COLO668 (cell line): ENCODE data around the gene SHLD1.

Source experiments
- DNase-seq: peaks from one replicate; lab custom pipeline; 2025; ENCODE audit not compliant: unreplicated experiment; lab: John Stamatoyannopoulos, UW

Gene SHLD1

DNA sequence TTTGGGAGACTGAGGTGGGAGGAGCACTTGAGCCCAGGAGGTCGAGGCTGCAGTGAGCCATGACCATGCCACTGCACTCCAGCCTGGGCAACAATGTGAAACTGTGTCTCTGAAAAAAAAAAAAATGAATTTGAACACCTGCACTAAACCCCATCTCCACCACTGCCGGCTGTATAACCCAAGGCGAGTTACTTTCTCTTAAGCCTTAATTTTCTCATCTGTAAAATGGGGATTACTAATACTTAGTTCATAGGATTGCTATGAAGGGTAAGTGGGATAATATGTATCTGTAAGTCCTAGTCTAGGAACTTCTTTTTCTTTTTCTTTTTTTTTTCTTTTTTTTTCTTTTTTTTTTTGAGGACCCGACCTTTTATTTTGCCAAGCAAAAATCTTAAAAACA lies 61.5 kb downstream of the SHLD1 start:
- no peak for DNase-seq

DNA sequence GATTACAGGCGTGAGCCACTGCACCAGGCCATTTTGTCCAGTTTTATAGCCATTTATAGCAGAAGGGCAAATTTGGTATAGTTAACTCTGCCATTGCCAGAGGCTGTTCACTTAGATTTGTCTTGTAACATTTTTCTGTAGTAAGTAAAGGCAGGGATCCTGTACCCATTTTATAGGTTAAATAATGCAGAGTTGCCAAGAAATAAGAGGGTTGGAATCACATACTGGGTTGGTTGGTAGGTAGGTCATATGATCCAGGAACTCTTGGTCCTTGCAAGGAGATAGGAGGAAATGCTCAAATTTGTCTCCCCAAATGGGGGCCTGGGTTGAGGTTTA lies 68.1 kb downstream of the SHLD1 start:
- no peak for DNase-seq

DNA sequence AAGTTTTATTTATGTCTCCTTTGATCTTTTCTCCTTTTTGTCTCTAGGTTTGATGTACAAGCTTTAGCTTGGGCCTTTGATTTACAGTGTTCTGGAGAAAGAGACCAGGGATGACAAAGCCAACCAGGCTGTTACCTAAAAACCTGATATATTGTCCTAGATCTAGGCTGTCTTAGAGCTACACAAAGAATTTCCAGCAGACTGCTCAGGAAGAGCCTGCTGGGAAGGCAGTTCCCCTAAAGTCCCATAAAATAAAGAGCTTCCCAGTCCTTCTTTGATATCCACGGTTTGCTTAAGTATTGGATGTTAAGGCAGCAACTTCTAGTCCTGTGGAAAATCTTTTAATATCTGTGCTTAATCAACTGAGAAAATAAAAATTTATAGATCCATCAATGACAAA lies 70.5 kb downstream of the SHLD1 start:
- DNase-seq, result no peak

DNA sequence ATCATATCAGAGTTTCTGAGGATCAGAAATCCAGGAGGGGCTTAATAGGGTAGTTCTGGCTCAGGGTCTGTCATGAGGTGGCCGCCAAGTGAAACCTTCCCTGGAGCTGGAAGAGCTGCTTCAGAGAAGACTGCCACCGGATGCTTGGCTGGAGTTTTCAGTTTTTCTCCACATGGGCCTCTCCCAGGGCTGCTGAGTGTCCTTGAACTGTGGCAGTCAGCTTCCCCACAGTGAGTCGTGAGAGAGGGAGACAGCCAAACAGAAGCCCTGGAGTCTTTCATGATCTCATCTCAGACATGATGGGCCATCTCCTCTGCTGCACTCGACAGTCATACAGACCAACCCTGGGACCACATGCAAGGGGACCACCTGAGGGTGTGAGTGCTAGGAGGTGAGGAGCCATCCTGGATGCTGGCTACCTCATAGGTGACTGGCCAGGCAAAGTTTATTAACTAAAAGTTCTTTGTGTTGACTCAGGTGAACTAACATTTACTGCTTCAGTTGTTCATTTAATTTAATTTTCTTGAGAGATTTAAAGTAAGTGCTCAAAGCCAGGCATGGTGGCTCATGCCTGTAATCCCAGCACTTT lies 71.5 kb downstream of the SHLD1 start:
- no peak for DNase-seq

DNA sequence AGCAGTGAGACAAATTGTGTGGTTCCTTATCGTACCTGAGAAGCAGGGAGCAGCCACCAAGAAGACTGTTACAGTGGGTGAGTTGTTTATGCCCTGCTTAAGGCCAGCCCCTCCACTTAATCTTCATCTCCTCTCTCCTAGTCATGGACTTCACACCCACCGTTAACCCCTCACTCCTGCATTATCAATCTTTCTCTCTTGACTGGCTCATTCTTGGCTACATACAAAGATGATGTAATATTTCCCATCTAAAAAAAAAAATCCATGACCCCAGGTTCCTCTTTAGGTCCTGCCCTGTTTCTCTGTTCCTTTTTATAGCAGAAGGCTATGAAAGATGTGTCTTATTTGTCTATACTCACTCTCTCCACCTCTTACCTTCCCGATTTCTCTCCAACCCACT lies 72.4 kb downstream of the SHLD1 start:
- no peak for DNase-seq

DNA sequence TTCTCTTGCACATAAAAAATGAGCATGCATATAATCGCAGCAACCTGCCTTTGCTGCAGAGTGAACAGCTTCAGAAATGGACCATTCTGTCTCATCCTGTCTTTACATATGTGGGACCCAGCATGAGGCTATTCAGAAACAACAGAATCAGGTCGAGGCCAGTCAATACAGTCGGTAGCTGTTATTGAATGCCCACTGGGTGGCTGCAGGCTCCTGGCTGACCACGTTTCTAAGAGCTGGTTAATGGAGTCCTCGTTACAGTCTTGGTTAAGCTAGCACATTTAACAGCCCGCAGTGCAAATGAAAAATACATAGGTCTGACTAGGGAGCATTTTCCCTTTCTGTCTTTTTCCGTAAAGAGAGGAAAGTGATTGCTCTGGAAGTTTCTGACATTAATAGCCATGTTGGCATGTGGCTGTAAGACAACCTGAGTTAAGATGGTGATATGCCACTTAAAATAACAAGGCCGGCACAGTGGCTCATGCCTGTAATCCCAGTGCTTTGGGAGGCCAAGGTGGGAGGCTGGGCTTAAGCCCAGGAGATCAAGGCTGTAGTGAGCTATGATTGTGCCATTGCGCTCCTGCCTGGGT lies 75.0 kb downstream of the SHLD1 start:
- DNase-seq, result no peak

DNA sequence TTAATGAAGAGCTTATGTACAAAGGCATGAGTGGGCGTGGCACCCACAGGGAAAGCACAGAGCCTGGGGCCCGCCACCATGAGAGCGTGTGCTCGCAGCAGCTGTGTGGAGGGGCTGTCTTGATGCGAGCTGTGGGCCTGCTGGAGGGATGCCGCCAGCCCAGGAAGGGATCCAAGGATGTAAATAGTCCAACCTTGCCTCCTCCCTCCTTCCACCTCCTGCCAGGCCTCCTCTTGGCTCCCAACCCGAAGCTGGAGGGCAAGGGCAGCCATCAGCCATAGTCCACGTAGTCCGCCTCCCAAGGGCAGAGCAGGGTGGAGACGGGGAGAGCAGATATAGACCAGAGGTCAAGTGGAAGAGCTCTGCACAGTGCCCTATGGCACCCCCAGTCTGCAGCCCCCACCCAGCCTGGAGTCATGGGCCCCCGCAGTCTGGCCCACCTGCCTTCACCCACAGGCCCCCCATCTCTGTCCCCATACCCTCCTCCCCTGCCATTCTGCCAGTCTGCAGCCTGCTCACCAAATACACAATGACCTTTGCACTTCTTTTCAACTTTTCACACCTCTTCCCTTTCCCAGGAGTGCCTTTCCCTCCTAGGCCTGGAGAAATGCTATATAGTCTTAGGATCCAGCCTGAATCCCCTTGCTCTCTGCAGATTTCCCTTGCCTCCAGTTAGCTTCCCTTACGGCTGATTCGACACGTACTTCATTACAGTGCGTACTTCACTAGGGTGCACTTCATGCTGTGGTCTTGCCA lies 77.1 kb downstream of the SHLD1 start:
- no peak for DNase-seq

DNA sequence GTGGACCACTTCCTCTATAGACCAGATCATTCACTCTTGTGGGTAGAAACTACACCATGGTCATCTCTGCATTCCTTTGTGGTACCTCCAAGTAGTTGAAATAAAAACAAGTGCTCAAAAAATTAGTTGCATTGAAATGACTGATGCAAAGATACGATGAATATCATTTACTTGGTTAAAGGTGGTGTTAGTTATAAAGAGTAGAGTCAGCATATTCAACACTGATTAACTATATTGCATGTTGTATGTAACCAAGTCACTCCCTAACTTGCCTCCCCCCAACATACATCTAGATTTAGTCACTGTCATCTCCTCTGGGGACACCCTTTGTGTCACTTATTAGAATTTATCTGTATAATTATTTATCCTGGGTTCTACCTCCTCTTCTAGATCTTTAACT lies 77.7 kb downstream of the SHLD1 start:
- no peak for DNase-seq

DNA sequence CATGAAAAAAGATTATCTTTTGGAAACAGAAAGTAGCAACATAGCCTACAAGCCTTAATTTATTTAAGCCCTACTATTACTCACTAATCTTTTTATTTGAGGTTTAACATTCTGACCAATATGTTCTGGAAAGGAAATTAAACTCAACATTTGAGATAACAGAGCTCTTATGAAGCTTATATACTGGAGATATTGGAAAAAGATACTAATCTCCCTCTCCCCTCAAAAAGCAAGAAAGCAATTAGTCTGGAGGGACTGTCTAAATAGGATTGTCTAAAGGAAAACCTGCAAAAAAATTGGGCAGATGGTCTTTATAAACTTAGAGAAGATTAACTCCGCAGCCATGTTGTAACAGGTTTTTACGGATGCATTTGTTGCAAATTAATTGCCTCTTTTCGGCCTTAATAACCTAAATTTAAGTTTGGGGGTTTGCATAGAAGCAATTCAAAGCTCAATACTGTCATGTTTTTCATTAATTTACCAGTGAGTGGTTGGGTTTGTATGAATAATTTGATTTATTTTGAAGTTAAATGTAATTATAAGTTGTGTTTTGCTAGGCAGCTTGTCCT lies 79.1 kb downstream of the SHLD1 start:
- DNase-seq, result no peak

DNA sequence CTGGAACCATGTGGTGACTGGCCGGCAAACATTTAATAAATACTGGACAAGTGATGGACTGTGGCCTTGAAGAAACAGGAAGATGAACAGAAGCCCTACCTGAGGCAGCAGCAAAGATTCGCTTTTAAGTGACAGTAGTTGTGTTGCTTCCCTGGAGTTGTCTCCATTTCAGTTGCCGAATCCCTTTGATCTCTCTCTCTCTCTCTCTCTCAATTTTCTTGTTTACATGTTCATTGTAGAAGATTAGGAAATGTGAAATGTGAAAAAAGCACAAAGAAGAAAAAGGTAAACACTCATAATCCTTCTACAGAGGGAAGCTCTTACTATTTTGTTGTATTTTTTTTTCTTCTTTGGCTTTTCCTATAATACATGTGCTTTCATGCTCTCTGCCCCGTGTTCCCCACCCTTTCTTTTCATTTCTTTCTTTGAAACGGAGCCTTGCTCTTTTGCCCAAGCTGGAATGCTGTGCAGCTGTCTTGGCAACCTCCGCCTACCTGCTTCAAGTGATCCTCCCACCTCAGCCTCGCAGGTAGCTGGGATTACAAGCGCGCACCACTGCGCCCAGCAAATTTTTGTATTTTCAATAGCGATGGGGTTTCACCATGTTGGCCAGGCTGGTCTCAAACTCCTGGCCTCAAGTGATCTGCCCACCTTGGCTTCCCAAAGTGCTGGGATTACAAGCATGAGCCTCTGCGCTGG lies 81.5 kb downstream of the SHLD1 start:
- no peak for DNase-seq

DNA sequence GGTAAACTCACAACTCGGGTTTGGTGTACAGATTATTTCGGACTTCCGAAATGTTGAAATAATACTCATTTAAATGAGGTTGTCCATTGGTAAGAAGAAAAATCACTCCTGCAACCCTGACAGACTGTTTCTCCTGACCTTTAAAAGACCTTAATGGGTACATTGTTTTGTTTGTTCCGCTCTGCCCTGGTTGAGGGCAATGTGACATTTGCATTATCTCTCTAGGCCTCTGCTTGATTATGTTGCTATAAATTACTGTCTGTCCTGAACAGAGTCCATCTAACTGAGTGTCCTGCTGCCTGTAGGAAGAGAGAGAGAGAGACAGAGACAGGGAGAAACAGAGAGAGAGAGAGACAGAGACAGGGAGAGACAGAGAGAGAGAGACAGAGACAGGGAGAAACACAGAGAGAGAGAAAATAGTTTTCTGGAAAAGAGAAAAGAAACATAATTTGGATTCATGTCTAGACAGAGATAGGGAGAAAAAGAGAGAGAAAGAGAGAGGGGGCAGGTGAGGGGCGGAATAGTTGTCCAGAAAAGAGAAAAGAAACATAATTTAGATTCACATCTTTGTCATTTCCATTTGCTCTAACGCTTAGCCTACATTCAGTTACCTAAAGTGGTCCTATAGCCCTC lies 83.2 kb downstream of the SHLD1 start:
- DNase-seq, result no peak

DNA sequence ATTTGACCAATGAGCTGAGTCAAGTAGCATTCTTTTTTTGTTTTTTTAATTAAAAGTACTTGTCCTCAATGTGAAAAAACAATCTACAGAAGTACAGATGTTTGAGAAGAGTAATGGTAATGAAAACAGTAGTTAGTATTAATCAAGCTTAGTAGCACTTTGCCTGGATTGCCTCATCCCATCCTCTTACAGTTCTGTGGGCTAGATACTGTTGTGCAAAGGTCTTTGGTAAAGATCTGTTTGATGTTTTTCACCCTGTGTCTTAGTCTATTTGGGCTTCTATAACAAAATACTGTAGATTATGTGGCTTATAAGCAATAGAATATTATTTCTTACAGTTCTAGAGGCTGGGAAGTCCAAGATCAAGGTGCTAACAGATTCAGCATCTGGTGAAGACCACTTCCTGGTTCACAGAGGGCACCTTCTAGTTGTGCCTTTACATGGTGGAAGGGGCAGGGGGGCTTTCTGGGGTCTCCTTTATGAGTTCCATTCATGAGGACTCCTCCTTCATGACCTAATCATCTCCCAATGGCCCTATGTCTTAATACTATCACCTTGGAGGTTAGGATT lies 84.3 kb downstream of the SHLD1 start:
- DNase-seq, result no peak

DNA sequence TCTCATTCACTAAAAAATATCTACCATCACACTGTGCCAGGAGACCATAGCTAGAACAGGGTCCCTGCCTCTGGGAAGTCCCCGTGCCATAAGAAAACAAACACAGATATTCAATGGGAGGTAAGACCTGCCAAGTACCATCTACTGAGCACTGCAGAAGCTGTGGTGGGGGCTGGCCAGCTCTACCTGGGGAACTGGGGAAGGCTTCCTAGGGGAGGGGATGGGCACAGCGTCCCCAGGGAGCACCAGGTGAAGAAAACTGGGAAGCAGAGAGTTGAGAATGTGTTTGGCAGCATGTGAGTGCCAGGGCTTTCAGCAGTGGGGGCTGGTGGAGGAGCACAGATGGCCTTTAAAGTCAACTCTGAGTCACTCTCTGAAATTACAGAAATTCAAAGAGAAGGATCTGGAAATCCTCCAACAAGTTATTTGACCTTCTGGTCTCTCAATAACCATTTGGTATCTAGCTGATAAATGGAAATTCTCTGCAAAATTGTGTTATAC lies 85.2 kb downstream of the SHLD1 start:
- DNase-seq, result peak; percentile 28

DNA sequence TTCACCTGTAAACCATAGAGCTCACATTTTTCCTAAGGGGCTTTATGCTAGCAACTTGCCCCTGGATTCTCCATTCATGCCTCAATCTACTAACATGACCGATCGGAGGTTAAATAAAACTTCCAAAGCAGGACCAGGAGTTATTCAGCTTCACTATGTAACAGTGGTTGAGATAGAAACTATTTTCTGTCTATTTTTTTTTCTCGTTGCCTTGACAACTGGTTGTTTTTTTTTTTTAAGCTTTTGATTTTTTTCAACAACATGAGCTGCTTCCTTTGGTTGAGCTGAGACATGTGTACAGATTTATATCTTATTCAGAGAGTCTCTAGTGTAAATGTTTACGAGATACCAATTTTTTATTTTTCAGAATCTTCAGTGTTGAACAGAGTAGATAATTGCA lies 85.7 kb downstream of the SHLD1 start:
- no peak for DNase-seq

DNA sequence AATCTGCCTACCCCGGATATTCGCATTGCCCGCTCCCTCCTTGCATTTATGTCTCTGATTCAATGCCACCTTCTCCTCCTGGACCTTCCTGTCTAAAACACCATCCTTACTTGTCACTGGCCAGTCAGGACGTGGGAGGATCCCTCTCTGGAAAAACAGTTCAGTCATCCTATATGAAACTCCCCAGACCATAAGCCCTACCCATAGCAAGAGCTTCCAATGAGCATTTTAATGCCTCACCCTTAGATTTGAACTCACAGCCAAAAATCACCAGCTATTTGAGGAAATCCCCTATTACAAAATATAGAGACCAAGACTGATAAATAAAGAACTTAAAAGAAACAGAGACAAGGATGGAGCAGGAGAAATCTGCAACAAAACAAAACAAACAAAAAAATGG lies 86.4 kb downstream of the SHLD1 start:
- DNase-seq, result no peak

DNA sequence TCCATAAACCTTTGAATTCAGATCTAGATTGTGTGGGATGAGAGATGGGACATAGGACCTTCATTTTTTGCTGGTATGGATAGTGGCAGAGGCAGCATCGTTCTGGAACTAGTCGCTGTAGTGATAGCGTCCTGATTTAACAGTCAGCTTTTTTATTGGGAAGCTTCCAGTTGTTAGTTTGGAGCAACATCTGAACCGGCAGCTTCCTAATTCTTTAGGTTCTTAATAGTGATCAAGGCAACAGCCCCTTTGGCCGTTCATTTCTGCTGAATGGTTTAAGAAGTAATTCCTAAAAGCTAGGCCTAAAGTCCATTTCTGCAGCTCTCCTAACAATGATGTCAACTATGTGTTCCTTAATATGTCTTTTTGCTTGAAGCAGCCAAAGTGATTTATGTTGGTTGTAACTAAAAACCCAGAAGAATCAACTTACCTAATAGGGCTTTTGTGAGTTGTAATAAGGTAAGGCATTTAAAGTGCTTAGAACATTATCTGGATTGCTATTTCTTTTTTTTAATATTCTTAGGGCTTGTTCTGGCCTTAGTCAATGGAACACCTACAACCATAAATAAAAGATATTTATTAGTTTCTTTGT lies 90.3 kb downstream of the SHLD1 start:
- no peak for DNase-seq

DNA sequence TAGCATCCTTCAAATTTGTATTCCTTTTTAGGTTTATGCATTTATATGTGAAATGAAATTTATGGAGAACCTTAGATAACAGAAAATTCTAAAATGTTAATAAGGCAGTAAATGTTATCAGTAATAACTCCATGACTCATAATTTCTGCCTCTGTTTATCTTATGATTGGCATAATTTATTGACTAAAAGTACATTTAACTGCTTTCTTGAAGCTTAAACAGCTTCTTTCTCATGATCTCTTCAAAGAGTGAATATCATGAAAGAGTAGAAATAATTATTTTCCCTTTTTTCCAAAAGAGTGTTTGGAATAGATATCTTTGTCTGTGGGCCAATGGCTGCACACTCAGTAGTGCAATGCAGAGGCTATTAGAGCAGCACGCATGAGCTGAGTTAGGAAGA lies 91.3 kb downstream of the SHLD1 start:
- DNase-seq, result no peak

DNA sequence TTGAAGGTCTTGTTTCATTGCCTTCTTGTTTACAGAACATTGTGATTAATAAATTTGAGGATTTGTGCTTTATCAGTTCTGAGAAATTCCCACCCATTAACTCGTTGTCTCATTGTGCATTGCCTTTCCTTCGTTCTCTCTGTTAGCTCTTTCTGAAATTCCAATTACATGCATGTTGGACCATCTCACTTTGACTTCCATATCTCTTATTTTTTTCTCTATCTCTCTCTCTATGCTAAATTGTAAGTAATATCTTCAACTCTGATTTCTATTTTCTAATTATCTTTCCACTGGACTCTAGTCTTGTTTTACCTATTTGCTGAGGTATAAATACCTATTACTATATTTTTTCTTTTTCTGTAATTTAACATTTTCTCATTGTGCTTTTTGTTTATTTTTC lies 92.3 kb downstream of the SHLD1 start:
- DNase-seq, result no peak

DNA sequence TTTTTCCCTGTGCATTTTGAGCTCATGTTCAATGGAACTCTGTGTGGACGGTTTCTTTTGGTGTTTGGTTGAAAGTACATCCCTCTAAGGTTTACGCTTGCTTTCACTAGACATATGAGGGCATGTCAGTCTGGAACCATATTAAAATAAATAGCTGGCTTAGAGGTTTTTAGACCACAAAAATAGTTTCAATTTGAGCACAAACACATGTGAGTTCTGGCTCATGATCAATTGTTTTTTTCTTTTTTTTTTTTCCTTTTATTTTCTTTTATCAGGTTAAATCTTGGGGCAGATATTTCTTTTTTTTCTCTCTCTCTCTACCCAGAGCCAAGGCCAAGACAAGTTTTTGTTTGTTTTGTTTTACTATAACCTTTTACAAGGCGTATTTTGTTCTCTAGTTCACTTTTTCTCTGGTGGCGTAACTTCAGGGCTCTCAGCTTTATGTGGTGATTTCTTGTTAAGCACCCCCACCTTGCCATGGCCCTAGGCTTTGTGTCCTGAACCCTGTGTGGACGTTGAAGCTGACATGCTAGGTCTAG lies 92.9 kb downstream of the SHLD1 start:
- DNase-seq, result no peak

DNA sequence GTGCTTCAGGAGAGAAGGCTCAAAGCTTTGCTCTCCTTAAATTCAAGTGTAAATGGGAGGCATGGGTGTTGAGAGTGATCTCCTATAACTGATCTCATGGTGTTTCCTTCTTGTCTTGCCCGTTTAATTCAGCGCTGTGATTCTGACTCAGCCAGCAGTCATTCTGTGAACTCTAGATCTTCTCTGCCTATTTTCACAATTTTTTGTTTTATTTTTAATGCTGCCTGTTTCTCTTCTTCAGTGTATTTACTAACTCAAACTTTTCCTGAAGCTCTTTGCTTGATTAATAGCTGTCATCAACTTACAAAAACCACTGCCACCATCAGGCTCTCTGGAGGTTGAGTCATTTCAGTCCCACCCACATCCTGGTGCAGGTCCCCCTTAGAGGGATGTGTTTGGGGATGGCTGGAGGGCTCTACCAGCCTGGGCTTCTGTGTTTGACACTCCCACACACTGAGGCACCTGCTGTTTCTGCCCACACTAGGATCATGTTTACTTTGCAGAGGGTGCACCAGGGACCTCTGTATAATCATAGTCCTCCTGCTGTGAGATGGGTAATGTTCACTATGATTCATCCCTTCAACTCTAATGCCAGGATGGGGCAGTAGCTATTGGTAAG lies 94.0 kb downstream of the SHLD1 start:
- DNase-seq, result peak; percentile 87
